ENCODE measurements around the gene UBLCP1.
A peak's percentile ranks its signal among the peaks of the same experiment; 100 is the strongest.

Gene UBLCP1

DNA sequence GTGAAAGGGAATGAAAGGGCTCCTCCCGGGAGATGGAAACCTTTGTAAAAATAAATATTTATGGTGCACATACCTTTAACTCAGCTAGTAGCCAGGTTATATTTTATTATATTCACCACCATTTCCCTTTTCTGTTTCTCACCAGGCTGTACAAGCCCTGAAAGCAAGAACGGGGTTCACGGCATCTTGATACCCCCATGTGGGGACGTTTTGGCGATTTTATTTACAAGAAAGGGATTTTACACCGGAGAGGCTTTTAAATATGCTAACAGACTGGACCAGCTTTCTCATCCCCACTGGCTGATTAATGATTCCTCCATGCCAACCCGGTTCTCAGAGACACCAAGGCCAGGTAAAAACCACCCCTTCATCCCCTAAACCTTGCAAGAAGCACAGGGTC, 48.0 kb downstream of the UBLCP1 start:
- Mint-ChIP-seq H3K27ac (no peak overlapping the region), H3K9me3 (no peaks in the 10 kb centered on the region), H3K4me3 (peak overlapping the region in 2 of 3 experiments; percentile 24 to 55), H3K4me1 (peaks cover 5% of the 10 kb centered on the region), H3K27me3 (ENCODE audit: low read depth) (peaks cover 74% of the 10 kb centered on the region), H3K36me3 (ENCODE audit: low read depth) (no peaks in the 10 kb centered on the region)
- TF ChIP-seq, protein P1, sequence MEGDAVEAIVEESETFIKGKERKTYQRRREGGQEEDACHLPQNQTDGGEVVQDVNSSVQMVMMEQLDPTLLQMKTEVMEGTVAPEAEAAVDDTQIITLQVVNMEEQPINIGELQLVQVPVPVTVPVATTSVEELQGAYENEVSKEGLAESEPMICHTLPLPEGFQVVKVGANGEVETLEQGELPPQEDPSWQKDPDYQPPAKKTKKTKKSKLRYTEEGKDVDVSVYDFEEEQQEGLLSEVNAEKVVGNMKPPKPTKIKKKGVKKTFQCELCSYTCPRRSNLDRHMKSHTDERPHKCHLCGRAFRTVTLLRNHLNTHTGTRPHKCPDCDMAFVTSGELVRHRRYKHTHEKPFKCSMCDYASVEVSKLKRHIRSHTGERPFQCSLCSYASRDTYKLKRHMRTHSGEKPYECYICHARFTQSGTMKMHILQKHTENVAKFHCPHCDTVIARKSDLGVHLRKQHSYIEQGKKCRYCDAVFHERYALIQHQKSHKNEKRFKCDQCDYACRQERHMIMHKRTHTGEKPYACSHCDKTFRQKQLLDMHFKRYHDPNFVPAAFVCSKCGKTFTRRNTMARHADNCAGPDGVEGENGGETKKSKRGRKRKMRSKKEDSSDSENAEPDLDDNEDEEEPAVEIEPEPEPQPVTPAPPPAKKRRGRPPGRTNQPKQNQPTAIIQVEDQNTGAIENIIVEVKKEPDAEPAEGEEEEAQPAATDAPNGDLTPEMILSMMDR (IDR thresholded peaks at IDR 0.05; ENCODE audit: unreplicated experiment in 3 of 3), result no peak

DNA sequence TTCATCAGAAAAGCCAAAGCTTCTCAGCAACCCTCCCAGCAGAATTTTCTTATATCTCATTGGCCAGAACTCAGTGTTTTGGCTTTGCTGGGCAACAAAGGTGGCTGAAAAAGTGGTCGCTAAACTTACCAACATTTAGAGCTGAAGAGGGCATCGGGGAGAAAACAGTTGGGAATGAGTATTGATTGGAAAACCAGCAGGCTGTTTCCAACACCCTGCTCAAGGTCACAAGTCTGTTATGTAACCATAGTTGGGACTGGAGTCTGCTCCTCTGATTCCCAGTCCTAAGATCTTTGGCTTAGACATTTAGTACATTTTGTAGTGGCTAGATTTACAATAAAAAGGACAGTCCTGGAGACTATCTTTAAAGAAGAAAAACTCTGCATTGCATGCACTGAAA, 50.1 kb downstream of the UBLCP1 start:
- TF ChIP-seq, protein P1 (IDR thresholded peaks at IDR 0.05; ENCODE audit: unreplicated experiment in 3 of 3), result no peak
- Mint-ChIP-seq H3K4me3 (no peak overlapping the region), H3K27ac (no peak overlapping the region), H3K9me3 (no peaks in the 10 kb centered on the region), H3K4me1 (peaks cover 5% of the 10 kb centered on the region), H3K27me3 (ENCODE audit: low read depth) (peaks cover 73% of the 10 kb centered on the region), H3K36me3 (ENCODE audit: low read depth) (no peaks in the 10 kb centered on the region)

DNA sequence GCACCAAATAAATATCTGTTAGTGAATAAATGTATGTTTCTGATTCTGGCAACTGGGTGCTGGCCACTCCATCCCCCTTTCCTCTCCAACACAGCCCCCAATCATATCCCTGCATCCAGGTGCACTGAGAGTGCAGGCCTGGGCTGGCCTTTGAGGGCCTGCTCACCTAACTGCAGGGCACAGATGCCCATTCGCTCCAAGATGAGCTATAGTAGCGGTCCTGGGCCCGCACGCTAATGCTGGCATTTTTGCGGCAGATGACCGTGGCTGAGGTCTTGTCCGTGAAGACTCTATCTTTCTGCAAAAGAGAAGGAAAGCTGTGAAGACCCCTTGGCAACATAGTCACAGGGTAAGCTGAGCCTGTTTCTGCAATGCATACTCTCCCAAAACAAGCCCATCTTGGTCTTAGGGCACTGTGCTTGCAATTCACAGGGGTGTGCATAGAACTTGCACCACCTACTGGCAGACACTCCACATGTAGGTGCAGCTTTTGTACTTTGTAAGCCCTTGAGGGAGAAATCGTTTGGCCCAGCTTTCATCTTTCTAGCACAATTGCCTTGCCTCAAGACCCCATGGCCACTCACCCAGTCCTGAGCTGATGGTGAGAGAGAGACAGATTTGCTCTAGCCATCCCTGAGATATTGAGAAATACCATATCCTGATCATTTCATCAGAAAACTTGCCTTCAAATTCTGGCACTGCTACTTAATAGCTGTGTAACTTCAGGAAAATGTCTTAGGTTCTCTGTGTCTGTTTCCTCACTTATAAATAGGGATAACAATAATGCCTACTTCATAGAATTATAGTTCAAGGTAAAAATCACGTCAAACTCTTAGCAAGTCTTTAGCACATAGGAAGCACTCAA, 53.7 kb downstream of the UBLCP1 start:
- no peaks in the 10 kb centered on the region for H3K36me3 Mint-ChIP-seq (ENCODE audit: low read depth)
- no peak overlapping the region for H3K27ac Mint-ChIP-seq
- H3K9me3 Mint-ChIP-seq, result no peaks in the 10 kb centered on the region
- peaks cover 44% of the 10 kb centered on the region for H3K27me3 Mint-ChIP-seq (ENCODE audit: low read depth)
- H3K4me3 Mint-ChIP-seq, result no peak overlapping the region
- TF ChIP-seq, protein P1 (IDR thresholded peaks at IDR 0.05; ENCODE audit: unreplicated experiment in 3 of 3), result peak; percentile 51 to 65 (median 62)
- H3K4me1 Mint-ChIP-seq, result no peaks in the 10 kb centered on the region

DNA sequence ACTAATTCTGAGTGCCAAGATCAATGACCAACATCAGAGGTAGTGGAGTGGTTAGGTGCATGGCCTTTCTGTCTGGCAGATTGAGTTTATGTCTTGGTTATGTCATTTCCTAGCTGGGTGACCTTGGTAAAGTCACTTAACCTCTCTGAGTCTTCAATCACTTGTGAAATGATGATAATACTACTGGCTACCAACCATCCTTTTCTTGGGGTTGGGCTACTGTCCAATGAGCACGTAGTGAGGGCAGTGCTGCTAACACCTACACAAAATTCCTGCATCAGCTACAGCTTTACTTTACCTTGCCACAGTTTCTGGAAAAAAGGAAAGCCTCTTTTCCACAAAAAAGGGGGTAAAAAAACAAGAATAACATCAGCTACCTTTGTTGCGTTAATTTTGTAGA, 54.8 kb downstream of the UBLCP1 start:
- peaks cover 37% of the 10 kb centered on the region for H3K27me3 Mint-ChIP-seq (ENCODE audit: low read depth)
- H3K27ac Mint-ChIP-seq, result no peak overlapping the region
- H3K36me3 Mint-ChIP-seq (ENCODE audit: low read depth), result no peaks in the 10 kb centered on the region
- no peak overlapping the region for H3K4me3 Mint-ChIP-seq
- TF ChIP-seq, protein P1 (IDR thresholded peaks at IDR 0.05; ENCODE audit: unreplicated experiment in 3 of 3), result no peak
- H3K4me1 Mint-ChIP-seq, result no peaks in the 10 kb centered on the region
- no peaks in the 10 kb centered on the region for H3K9me3 Mint-ChIP-seq

DNA sequence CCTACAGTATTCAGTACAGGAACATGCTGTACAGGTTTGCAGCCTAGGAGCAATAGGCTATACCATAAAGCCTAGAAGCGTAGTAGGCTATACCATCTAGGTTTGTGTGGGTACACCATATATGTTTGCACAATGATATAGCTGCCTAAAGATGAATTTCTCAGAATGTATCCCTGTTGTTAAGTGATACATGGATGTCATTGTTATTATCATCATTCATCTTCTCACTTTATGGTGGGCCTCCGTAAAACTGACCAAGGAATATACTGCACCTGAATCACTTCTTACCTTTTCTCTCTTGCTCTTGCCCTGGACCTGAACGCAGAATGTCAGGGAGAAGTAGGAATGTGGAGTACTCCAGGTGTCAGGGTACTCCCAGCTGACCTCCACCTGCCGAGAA, 55.4 kb downstream of the UBLCP1 start:
- Mint-ChIP-seq H3K4me1 (no peaks in the 10 kb centered on the region), H3K4me3 (no peak overlapping the region), H3K36me3 (ENCODE audit: low read depth) (no peaks in the 10 kb centered on the region), H3K27me3 (ENCODE audit: low read depth) (peaks cover 32% of the 10 kb centered on the region), H3K9me3 (no peaks in the 10 kb centered on the region), H3K27ac (no peak overlapping the region)
- TF ChIP-seq, protein P1 (IDR thresholded peaks at IDR 0.05; ENCODE audit: unreplicated experiment in 3 of 3), result no peak

DNA sequence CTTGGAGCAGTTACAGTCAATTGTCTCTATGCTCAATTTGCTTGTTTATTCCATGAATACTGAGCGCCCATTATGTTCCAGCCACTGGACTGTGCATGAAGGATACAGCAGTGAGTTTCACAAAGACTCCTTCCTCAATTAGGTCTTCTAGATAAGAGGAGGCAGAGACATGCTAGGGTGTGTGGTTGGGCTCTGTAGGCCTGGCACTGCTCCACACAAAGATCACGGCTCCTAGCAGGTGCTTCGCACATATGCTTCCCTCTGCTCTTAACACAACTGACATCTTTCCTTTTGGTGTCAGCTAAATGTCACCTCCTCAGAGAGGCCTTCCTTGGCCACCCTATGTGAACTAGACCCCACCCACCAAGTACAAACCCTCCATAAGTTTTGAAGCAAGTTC, 56.3 kb downstream of the UBLCP1 start:
- TF ChIP-seq, protein P1 (IDR thresholded peaks at IDR 0.05; ENCODE audit: unreplicated experiment in 3 of 3), result no peak
- Mint-ChIP-seq H3K4me1 (no peaks in the 10 kb centered on the region), H3K27me3 (ENCODE audit: low read depth) (peaks cover 23% of the 10 kb centered on the region), H3K4me3 (no peak overlapping the region), H3K9me3 (no peaks in the 10 kb centered on the region), H3K36me3 (ENCODE audit: low read depth) (no peaks in the 10 kb centered on the region), H3K27ac (no peak overlapping the region)
